Superior temporal gyrus (tissue), 1 donor: Measurements from ENCODE around the gene DDX41.
A peak's percentile ranks its signal among the peaks of the same experiment; 100 is the strongest.
"Not testable (repeated sequence)": the region's sequence is repeated elsewhere in the genome, so short reads cannot be mapped to it uniquely, and the experiment has no call there.

Experiments used
- DNase-seq: peaks from one replicate; pipeline ENCODE4 v3.0.0-alpha.2; 2016; ENCODE audit errors: extremely low spot score

DDX41 gene

GRCh38 chr5:177498013-177498787 is 18.6 kb downstream of the DDX41 start:
- DNase-seq, result no peak

DNA sequence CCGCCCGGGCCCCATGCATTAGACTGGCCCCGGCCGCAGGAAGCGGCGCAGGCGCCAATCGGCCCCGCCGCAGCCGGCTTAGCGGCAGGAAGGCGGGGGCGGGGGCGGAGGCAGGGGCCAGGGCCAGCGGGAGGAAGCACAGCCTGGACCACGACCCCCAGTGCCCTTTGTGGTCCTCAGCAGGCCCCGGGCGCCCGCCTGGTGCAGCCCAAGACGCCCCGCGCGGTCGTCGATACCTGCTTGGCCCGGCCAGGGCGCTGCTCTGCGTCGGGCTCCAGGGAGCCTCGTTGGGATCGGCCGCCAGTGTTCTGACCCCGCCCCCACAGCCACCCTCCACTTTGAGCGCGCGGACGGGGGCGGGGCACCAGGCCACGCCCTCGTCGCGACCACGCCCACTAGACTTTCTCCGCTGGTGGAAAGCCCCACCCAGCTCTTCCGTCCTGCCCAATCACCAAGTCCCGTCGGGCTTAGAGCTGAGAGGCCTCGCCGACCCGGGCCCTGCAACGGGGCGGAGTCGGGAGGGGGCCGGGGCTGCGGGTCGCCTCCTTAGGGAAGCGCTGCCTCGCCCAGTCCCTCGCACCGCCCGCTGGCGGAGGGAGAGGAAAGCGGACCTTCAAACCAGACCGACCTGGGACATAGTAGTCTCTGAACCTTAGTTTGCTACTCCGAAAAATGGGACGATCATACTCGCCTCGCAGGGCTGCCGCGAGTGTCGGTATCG is 19.3 kb downstream of the DDX41 start, which contains the start of gene PDLIM7:
TSS of gene PDLIM7 (minus strand) at position 313 of the 721 bp plus-strand sequence. CDS start 1,092 bp downstream, outside the sequence.
- DNase-seq, result peak; percentile 79

DNA sequence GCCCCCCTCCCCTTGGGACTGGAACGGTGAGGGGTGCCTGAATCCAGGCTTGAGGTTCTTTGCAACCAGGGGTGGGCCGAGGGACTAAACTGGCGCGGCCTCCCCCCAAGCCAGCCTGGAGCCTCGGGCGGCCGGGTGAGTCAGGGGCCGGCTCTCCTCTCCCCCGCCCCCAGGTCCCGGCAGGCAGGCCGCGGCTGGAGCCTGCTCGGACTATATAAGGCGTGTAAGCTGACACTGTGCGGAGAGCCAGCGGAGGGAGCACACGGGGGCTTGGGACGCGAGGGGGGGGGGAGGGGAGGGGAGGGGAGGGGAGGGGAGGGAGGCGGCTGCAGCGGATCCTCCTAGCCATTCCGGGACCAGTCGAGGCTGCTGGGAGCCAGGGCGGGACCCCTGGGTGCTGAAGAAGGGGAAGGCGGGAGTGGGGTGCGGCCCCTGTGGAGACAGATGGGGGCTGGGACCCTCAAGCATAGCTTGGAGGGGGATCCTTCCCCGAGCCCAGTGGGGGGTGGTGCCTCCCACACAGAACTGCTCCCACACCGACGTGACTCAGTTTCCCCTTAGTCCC is 20.0 kb downstream of the DDX41 start:
- no peak for DNase-seq

DNA sequence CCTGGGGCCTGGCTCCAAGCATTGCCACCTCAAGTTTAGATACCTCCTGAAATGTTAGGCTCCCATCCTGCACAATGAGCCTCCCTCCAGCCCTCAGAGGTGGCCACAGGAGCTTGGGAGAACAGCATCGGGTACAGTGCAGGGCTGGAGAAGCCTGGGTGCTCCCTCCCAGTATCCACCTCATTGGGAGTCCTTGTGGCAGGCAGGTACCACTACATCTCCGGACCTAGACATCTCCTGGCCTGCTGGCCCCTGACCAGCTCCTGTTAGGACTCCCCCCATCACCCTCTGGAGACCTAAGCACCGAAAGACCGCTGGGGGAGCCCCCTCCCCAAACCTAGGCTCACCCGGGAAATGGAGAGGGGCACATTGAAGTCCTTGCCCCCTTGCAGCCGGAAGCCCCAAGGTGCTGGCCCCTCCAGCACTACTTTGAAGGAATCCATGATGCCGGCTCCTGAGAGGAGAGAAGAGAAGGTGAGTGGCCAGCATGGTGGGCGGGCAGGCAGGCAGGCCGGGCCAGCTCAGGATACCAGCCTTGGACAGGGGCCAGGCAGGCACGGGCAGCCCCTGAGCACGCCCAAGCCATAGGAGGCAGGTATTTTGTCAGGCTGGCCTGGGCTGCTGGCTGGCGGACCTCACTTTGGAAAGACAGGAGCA is 20.6 kb downstream of the DDX41 start:
- no peak for DNase-seq

GRCh38 chr5:177495243-177496060 is 21.3 kb downstream of the DDX41 start:
- DNase-seq, result no peak

DNA sequence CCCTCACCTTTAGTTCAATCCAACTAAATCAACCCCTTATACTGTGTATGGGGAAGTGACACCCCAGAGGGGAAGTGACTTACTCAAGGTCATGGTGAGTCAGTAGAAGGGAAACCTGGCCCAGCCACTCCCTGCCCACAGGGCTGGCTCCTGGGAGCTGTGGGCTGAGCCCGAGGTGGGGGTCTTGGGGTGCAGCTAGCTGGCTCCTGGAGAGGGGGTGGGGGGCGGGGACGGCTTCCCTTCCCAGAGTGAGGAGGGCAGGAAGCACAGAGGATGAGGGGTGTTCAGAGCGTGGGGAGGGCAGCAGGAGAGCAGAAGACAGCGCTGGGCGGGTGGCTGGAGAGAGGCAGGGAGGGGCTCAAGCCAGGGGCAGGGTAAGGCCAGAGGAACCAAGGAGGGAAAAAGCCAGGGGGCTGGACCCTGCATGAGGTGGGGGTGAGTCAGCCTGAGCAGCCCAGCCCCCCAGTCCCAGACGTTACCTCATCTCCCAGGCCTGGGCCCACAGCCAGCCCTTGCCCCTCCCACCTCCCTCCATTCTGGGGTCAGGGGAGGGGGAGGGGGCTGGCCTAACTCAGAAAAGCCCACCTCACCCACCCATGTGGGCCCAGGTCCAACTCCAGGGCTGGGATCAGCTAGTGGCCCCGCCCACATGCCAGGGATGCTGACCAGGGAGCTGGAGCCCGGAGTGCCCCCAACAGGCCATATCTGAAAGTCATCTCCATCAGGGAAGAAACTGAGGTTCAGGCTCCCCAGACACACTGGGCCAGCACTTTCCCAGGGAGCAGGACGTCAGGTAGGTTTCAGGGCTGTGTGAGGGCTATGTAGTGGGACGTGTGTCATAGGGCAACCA is 22.2 kb downstream of the DDX41 start:
- no peak for DNase-seq

DNA sequence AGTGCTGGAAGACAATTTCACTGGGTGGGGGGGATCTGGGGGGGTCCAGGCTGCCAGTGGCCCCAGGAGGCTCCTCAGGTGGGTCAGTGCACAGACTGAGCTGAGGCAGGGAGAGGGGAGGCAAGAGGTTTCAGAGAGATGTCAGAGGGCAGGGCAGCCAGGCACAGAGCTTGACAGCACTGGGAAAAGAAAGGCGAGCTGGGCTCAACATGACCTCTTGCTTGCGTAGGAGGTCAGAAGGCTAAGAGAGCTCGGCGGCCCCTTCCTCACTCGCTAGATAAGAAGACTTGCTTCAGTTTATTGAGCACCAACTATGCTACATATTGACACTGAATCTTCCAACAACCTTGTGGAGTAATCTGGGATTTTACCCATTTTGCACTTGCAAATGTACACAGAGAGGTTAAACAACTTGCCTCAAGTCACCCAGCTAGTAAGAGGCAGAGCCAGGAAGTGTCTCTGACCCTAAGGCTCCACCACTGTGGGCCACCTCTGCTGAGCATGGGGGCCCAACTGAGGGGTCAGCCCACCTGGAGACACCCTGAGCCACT is 22.9 kb downstream of the DDX41 start:
- DNase-seq, result no peak

GRCh38 chr5:177492841-177493240 is 23.9 kb downstream of the DDX41 start:
- no peak for DNase-seq

- no peak for DNase-seq
These were observed 24.6 kb downstream of the DDX41 start for GRCh38 chr5:177491983-177492746.

DNA sequence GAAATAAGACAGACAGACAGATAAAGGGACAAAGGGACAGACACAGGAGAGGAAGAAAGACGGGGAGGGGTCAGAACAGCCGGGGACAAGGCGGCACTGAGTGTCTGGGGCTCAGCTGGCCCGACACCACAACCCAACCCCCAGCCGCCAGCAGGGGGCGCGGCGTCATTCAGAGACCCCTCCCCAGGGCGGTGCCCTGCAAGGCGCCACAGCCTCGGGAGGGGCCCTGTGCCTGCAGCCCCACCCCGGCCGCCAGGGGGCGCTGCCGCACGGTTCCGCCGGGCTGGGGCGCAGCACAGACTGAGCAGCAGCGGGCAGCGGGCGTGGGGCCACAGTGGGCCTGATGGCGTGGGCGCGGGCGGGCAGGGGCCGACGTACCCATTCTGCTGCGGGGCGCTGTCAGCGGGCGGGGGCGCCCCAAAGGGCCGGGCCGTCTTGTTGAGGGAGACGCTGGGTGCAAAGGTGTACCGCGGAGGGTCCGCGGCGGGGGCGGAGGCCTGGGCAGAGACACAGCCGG is 25.3 kb downstream of the DDX41 start:
- no peak for DNase-seq

GRCh38 chr5:177490992-177491391 is 25.8 kb downstream of the DDX41 start:
- no peak for DNase-seq

GRCh38 chr5:177490311-177490991 is 26.3 kb downstream of the DDX41 start:
- DNase-seq, result no peak

DNA sequence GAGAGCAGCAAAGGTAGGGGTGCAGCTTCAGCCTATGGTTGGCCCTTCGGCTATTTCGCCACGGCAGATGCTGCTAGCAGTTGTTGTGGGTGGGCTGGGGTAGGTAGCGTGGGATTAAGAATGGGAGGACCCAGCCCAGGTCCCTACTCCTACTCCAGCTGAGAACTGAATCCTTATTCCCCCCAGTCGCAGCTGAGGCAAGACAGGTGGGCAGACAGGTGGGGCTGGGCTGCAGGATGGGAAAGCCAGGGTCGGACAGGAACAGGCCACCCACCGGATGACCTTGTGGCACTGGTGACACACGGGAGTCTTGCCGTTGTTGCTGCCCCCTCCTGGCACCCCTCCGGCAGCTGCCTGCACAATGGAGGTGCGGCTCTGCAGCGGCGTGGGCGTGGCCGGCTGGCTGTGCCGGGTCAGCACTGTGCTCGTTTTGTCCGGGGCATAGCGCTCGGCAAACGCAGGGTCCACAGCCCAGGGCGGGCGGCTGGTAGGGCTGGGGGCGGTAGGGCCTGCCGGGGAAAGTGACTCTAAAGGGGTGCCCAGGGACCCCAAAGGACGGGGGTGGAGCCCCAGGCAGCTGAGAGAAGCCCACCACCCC is 27.5 kb downstream of the DDX41 start:
- no peak for DNase-seq

DNA sequence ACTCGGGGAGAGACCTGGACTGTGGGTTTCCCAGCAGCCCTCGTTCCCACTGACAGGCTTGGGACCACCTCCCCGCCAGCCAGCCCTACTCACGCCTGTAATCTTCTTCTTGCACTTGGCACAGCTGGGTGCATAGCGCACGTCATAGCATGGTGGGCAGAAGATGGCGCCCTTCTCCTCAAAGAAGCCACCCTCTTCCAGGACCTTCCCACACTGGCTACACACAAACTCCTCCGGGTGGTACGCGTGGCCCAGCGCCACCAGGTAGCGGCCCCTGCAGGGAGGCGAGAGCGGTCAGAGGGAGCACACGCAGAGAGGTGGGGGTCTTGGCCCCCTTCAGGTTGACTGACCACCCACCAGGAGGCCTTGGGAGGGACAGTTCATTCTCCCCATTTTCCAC is 28.8 kb downstream of the DDX41 start:
- no peak for DNase-seq

GRCh38 chr5:177487144-177487543 is 29.6 kb downstream of the DDX41 start:
- DNase-seq, result no peak

GRCh38 chr5:177486256-177486655 is 30.5 kb downstream of the DDX41 start:
- DNase-seq, result no peak

DNA sequence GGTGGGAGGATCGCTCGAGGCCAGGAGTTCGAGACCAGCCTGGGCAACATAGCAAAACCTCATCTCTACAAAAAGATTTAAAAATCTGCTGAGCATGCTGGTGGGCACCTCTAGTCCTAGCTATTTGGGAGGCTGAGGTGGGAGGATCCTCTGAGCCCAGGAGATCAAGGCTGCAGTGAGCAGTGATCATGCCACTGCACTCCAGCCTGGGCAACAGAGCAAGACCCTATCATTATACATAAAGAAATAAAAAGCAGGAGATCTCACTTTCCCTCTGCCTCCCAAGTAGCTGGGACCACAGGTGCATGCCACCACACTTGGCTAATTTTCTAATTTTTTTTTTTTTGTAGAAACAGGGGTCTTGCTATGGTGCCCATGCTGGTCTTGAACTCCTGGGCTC is 31.0 kb downstream of the DDX41 start:
- DNase-seq, result not testable (repeated sequence)

DNA sequence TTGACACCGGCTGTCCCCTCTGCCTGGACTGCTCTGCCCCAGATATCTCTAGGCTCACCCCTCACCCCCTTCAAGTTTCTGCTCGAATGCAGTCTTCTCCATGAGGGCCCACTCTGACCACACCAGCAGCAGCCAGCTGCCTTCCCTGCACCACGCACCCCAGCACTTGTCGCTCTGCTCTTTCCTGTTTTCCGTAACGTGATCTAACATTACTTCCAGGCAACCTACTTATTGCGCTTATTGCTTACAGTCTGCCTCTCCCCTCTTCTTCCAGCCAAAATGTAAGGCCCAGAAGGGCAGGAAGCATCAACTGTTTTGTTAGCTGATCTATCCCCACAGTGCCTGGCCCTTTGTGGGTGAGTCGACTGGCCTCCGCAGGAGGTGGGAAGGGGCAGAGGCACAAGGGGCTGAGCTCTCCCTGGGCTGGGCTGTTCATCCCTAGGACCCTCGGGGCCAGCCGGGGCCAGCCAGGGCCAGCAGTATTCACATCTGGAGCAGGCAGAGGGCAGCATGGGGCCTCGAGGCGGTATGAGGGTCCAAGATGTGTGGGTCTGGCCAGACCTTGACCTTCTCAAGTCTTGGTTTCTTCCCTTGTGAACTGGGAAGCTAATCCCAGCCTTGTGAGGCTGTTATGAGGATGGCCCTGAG is 31.7 kb downstream of the DDX41 start:
- no peak for DNase-seq
